ENCODE measurements around the gene SLC49A3. TPM values are rescaled to one million over a fixed set of nuclear protein-coding genes. Genes with fewer than 3 reads are reported as not detected.

SLC49A3 gene
- total RNA-seq, 4 donors from 2014 or later, result 9.4 to 21.1 (median 19.0) TPM

- TF ChIP-seq, protein P1, sequence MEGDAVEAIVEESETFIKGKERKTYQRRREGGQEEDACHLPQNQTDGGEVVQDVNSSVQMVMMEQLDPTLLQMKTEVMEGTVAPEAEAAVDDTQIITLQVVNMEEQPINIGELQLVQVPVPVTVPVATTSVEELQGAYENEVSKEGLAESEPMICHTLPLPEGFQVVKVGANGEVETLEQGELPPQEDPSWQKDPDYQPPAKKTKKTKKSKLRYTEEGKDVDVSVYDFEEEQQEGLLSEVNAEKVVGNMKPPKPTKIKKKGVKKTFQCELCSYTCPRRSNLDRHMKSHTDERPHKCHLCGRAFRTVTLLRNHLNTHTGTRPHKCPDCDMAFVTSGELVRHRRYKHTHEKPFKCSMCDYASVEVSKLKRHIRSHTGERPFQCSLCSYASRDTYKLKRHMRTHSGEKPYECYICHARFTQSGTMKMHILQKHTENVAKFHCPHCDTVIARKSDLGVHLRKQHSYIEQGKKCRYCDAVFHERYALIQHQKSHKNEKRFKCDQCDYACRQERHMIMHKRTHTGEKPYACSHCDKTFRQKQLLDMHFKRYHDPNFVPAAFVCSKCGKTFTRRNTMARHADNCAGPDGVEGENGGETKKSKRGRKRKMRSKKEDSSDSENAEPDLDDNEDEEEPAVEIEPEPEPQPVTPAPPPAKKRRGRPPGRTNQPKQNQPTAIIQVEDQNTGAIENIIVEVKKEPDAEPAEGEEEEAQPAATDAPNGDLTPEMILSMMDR (IDR thresholded peaks at IDR 0.05), result no peak
- DNase-seq (ENCODE audit: low spot score), result no peak
- no peak for ATAC-seq (ENCODE audit: low FRiP score)
Measured at GRCh38 chr4:681736-682451, 7.1 kb downstream of the SLC49A3 start.

GRCh38 chr4:680928-681645, 7.9 kb downstream of the SLC49A3 start:
- TF ChIP-seq, protein P1 (IDR thresholded peaks at IDR 0.05), result no peak
- DNase-seq (ENCODE audit: low spot score), result no peak
- peak; percentile 40 for ATAC-seq (ENCODE audit: low FRiP score)

DNA sequence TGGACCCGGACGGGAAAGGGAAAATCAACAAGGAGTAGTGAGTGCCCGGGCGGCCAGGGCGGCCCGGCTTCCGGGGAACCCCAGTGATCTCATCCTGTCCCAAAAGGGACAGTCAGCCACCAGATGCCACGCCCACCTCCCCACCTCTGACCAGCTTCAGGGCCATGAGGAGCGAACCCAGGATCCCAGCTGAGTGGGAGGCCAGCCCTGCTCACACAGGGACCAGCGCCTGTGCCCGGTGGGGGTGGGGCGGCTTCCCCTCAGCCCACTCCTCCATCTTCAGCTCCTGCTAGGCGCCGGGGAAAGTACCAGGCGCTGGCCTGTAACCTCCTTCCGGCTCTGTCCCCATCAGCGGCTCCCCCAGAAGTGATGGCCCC, 8.4 kb downstream of the SLC49A3 start:
- no peak for ATAC-seq (ENCODE audit: low FRiP score)
- TF ChIP-seq, protein P1 (IDR thresholded peaks at IDR 0.05), result no peak
- no peak for DNase-seq (ENCODE audit: low spot score)

- ATAC-seq (ENCODE audit: low FRiP score) (no peak), DNase-seq (ENCODE audit: low spot score) (no peak)
- TF ChIP-seq, protein P1 (IDR thresholded peaks at IDR 0.05), result no peak
Measured at GRCh38 chr4:680091-680490, 8.9 kb downstream of the SLC49A3 start.

DNA sequence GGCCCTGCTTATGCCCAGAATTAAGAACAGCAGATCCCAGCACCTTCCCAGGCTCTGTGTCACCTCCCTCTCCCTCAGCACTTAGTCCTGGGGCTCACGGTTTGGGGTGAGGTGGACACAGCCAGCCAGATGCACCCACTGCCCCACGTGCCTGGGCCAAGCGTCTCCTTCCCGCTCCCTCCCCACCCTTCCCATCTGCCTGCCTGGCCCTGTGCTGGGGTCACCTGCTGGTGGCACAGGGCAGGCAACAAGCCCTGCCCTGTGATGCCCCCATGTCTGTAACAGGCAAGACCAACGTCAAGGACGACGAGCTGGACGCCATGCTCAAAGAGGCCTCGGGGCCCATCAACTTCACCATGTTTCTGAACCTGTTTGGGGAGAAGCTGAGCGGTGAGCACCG, 9.3 kb downstream of the SLC49A3 start:
- TF ChIP-seq, protein P1 (IDR thresholded peaks at IDR 0.05), result no peak
- DNase-seq (ENCODE audit: low spot score) (no peak), ATAC-seq (ENCODE audit: low FRiP score) (no peak)

DNA sequence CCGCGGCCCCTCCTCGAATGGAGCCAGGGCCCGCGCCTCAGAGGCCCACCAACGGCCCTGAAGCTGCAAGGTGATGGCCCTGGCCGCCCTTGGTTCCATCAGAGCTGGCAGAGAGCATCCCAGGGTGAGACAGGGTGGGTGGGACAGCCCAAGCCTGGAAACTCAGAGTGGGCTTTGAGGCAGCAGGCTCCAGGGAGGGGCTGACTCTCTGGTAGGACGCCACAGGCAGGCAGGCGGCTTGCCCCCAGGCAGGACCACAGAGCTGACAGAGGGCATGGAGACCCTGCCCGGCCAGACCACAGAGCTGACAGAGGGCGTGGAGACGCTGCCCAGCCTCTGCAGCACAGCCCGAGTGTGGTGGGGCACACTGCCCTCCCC, 9.9 kb downstream of the SLC49A3 start:
- TF ChIP-seq, protein P1 (IDR thresholded peaks at IDR 0.05), result no peak
- DNase-seq (ENCODE audit: low spot score), result no peak
- no peak for ATAC-seq (ENCODE audit: low FRiP score)

All from omental fat pad (tissue), 4 donors.